Measurements from ENCODE around the gene BCS1L.
A peak's percentile ranks its signal among the peaks of the same experiment; 100 is the strongest.

Gene BCS1L

GRCh38 chr2:218659988-218660358 lies 490 bp downstream of the BCS1L start:
- DNase-seq (ENCODE audit: low read depth in 2 of 3, low spot score in 1 of 3), result no peak

- no peak for DNase-seq (ENCODE audit: low read depth in 2 of 3, low spot score in 1 of 3)
Measured at GRCh38 chr2:218662377-218662776, 2.9 kb downstream of the BCS1L start.

GRCh38 chr2:218662827-218663226 lies 3.3 kb downstream of the BCS1L start:
- no peak for DNase-seq (ENCODE audit: low read depth in 2 of 3, low spot score in 1 of 3)

GRCh38 chr2:218663901-218664300 lies 4.4 kb downstream of the BCS1L start:
- no peak for DNase-seq (ENCODE audit: low read depth in 2 of 3, low spot score in 1 of 3)

GRCh38 chr2:218664653-218665052 lies 5.2 kb downstream of the BCS1L start:
- DNase-seq (ENCODE audit: low read depth in 2 of 3, low spot score in 1 of 3), result no peak

- no peak for DNase-seq (ENCODE audit: low read depth in 2 of 3, low spot score in 1 of 3)
Measured at GRCh38 chr2:218671097-218671653, 11.7 kb downstream of the BCS1L start.

- DNase-seq (ENCODE audit: low read depth in 2 of 3, low spot score in 1 of 3), result peak; percentile 71 to 79 (median 74)
Measured at GRCh38 chr2:218671654-218672566, 12.4 kb downstream of the BCS1L start, which contains the start of the genes RNF25 and STK36. TSS of gene RNF25 (minus strand) at chr2:218672002. CDS start at chr2:218671970, 32 bp downstream. TSS of gene STK36 (plus strand) at chr2:218672086. CDS start at chr2:218672830, 744 bp downstream.

- no peak for DNase-seq (ENCODE audit: low read depth in 2 of 3, low spot score in 1 of 3)
Measured at GRCh38 chr2:218679119-218679518, 19.6 kb downstream of the BCS1L start.

- DNase-seq (ENCODE audit: low read depth in 2 of 3, low spot score in 1 of 3), result no peak
Measured at GRCh38 chr2:218680061-218680460, 20.6 kb downstream of the BCS1L start.

- DNase-seq (ENCODE audit: low read depth in 2 of 3, low spot score in 1 of 3), result peak in 1 of 3 donors; percentile 13
Measured at GRCh38 chr2:218687400-218688060, 28.0 kb downstream of the BCS1L start.

- no peak for DNase-seq (ENCODE audit: low read depth in 2 of 3, low spot score in 1 of 3)
Measured at GRCh38 chr2:218691234-218691633, 31.8 kb downstream of the BCS1L start.

GRCh38 chr2:218694405-218695145 lies 35.1 kb downstream of the BCS1L start:
- DNase-seq (ENCODE audit: low read depth in 2 of 3, low spot score in 1 of 3), result no peak

- no peak for DNase-seq (ENCODE audit: low read depth in 2 of 3, low spot score in 1 of 3)
Measured at GRCh38 chr2:218698885-218699284, 39.4 kb downstream of the BCS1L start.

GRCh38 chr2:218701806-218702205 lies 42.3 kb downstream of the BCS1L start:
- DNase-seq (ENCODE audit: low read depth in 2 of 3, low spot score in 1 of 3), result no peak

- no peak for DNase-seq (ENCODE audit: low read depth in 2 of 3, low spot score in 1 of 3)
Measured at GRCh38 chr2:218703341-218703740, 43.9 kb downstream of the BCS1L start.

- no peak for DNase-seq (ENCODE audit: low read depth in 2 of 3, low spot score in 1 of 3)
Measured at GRCh38 chr2:218708086-218708485, 48.6 kb downstream of the BCS1L start.

- no peak for DNase-seq (ENCODE audit: low read depth in 2 of 3, low spot score in 1 of 3)
Measured at GRCh38 chr2:218709908-218710307, 50.4 kb downstream of the BCS1L start.

- no peak for DNase-seq (ENCODE audit: low read depth in 2 of 3, low spot score in 1 of 3)
Measured at GRCh38 chr2:218710334-218710686, 50.8 kb downstream of the BCS1L start.

- peak; percentile 96 to 98 (median 96) for DNase-seq (ENCODE audit: low read depth in 2 of 3, low spot score in 1 of 3)
Measured at GRCh38 chr2:218710687-218711549, 51.4 kb downstream of the BCS1L start, which contains the start of gene TTLL4. TSS of gene TTLL4 (plus strand) at chr2:218710835. CDS start at chr2:218737677, 26,842 bp downstream.

- DNase-seq (ENCODE audit: low read depth in 2 of 3, low spot score in 1 of 3), result no peak
Measured at GRCh38 chr2:218711550-218711929, 52.1 kb downstream of the BCS1L start.
